Stimulated activated naive CD8-positive, alpha-beta T cell treated with anti-CD3 and anti-CD28 coated beads, Interleukin-15, Interleukin-2, amounts not matched to agents 100 ng/mL and 50 ng/mL, for 24 hours (primary cell): ENCODE measurements around the gene IAH1.

Experiments
- H3K27ac Mint-ChIP-seq: one replicate; pipeline ENCODE4 v1.8.0; 2021; ENCODE audit warnings: mild to moderate bottlenecking, mixed read lengths
- H3K27me3 Mint-ChIP-seq: one replicate; pipeline ENCODE4 v1.8.0; 2021; ENCODE audit warnings: mixed read lengths
- H3K36me3 Mint-ChIP-seq: one replicate; pipeline ENCODE4 v1.8.0; 2021; ENCODE audit warnings: low read depth, mixed read lengths
- H3K4me1 Mint-ChIP-seq: one replicate; pipeline ENCODE4 v1.8.0; 2021; ENCODE audit warnings: low read depth, mixed read lengths
- H3K4me3 Mint-ChIP-seq: one replicate; pipeline ENCODE4 v1.8.0; 2021; ENCODE audit warnings: mild to moderate bottlenecking, mixed read lengths
- H3K9me3 Mint-ChIP-seq: one replicate; pipeline ENCODE4 v1.8.0; 2021; ENCODE audit warnings: mixed read lengths

The IAH1 gene

GRCh38 chr2:9527995-9528787 is 53.8 kb downstream of the IAH1 start:
- no peaks in the 10 kb centered on the region for H3K27me3 Mint-ChIP-seq
- no peak overlapping the region for H3K27ac Mint-ChIP-seq
- H3K4me1 Mint-ChIP-seq: no peaks in the 10 kb centered on the region
- no peak overlapping the region for H3K4me3 Mint-ChIP-seq
- no peaks in the 10 kb centered on the region for H3K9me3 Mint-ChIP-seq
- H3K36me3 Mint-ChIP-seq: peaks cover 62% of the 10 kb centered on the region

GRCh38 chr2:9532421-9532820 is 58.1 kb downstream of the IAH1 start:
- H3K27me3 Mint-ChIP-seq: no peaks in the 10 kb centered on the region
- no peak overlapping the region for H3K4me3 Mint-ChIP-seq
- H3K27ac Mint-ChIP-seq: no peak overlapping the region
- H3K4me1 Mint-ChIP-seq: peaks cover 22% of the 10 kb centered on the region
- H3K9me3 Mint-ChIP-seq: no peaks in the 10 kb centered on the region
- H3K36me3 Mint-ChIP-seq: peaks cover 37% of the 10 kb centered on the region

- peaks cover 26% of the 10 kb centered on the region for H3K36me3 Mint-ChIP-seq
- peaks cover 35% of the 10 kb centered on the region for H3K4me1 Mint-ChIP-seq
- no peaks in the 10 kb centered on the region for H3K27me3 Mint-ChIP-seq
- H3K4me3 Mint-ChIP-seq: no peak overlapping the region
- H3K9me3 Mint-ChIP-seq: no peaks in the 10 kb centered on the region
- no peak overlapping the region for H3K27ac Mint-ChIP-seq
These were observed 59.3 kb downstream of the IAH1 start for GRCh38 chr2:9533663-9534062.

- peaks cover 16% of the 10 kb centered on the region for H3K36me3 Mint-ChIP-seq
- no peaks in the 10 kb centered on the region for H3K27me3 Mint-ChIP-seq
- H3K9me3 Mint-ChIP-seq: no peaks in the 10 kb centered on the region
- peaks cover 48% of the 10 kb centered on the region for H3K4me1 Mint-ChIP-seq
- H3K4me3 Mint-ChIP-seq: no peak overlapping the region
- H3K27ac Mint-ChIP-seq: no peak overlapping the region
These were observed 60.8 kb downstream of the IAH1 start for GRCh38 chr2:9535177-9535576.

GRCh38 chr2:9536504-9536903 is 62.2 kb downstream of the IAH1 start:
- Mint-ChIP-seq H3K36me3 (peaks cover 12% of the 10 kb centered on the region), H3K4me1 (peaks cover 49% of the 10 kb centered on the region), H3K4me3 (no peak overlapping the region), H3K9me3 (no peaks in the 10 kb centered on the region), H3K27me3 (no peaks in the 10 kb centered on the region), H3K27ac (no peak overlapping the region)

- H3K4me1 Mint-ChIP-seq: peaks cover 50% of the 10 kb centered on the region
- peaks cover 13% of the 10 kb centered on the region for H3K36me3 Mint-ChIP-seq
- no peak overlapping the region for H3K4me3 Mint-ChIP-seq
- no peaks in the 10 kb centered on the region for H3K27me3 Mint-ChIP-seq
- H3K9me3 Mint-ChIP-seq: no peaks in the 10 kb centered on the region
- H3K27ac Mint-ChIP-seq: peak overlapping the region; percentile 21
These were observed 63.7 kb downstream of the IAH1 start for GRCh38 chr2:9538000-9538507.
